ENCODE data around the gene RGS12.
A peak's percentile ranks its signal among the peaks of the same experiment; 100 is the strongest.
"Not testable (repeated sequence)": the region's sequence is repeated elsewhere in the genome, so short reads cannot be mapped to it uniquely, and the experiment has no call there.

RGS12 gene

GRCh38 chr4:3296651-3297050 is 3.8 kb downstream of the RGS12 start:
- Mint-ChIP-seq H3K4me1 (ENCODE audit: low read depth) (peaks cover 23% of the 10 kb centered on the region), H3K36me3 (no peaks in the 10 kb centered on the region), H3K4me3 (no peak overlapping the region), H3K9me3 (ENCODE audit: low read depth) (no peaks in the 10 kb centered on the region), H3K27ac (no peak overlapping the region), H3K27me3 (peaks cover 3% of the 10 kb centered on the region)

- no peak overlapping the region for H3K27ac Mint-ChIP-seq
- H3K4me3 Mint-ChIP-seq: no peak overlapping the region
- H3K36me3 Mint-ChIP-seq: no peaks in the 10 kb centered on the region
- H3K9me3 Mint-ChIP-seq (ENCODE audit: low read depth): no peaks in the 10 kb centered on the region
- peaks cover 2% of the 10 kb centered on the region for H3K27me3 Mint-ChIP-seq
- H3K4me1 Mint-ChIP-seq (ENCODE audit: low read depth): peaks cover 25% of the 10 kb centered on the region
These were observed 4.4 kb downstream of the RGS12 start for GRCh38 chr4:3297066-3297859.

- Mint-ChIP-seq H3K36me3 (no peaks in the 10 kb centered on the region), H3K27ac (no peak overlapping the region), H3K4me3 (no peak overlapping the region), H3K9me3 (ENCODE audit: low read depth) (no peaks in the 10 kb centered on the region), H3K4me1 (ENCODE audit: low read depth) (peaks cover 44% of the 10 kb centered on the region), H3K27me3 (peaks cover 7% of the 10 kb centered on the region)
These were observed 6.5 kb downstream of the RGS12 start for GRCh38 chr4:3299122-3299975.

- Mint-ChIP-seq H3K27me3 (peaks cover 7% of the 10 kb centered on the region), H3K4me1 (ENCODE audit: low read depth) (peaks cover 51% of the 10 kb centered on the region), H3K9me3 (ENCODE audit: low read depth) (no peaks in the 10 kb centered on the region), H3K36me3 (no peaks in the 10 kb centered on the region), H3K4me3 (no peak overlapping the region), H3K27ac (no peak overlapping the region)
These were observed 7.3 kb downstream of the RGS12 start for GRCh38 chr4:3299976-3300671.

GRCh38 chr4:3300882-3301281 is 8.1 kb downstream of the RGS12 start:
- peaks cover 59% of the 10 kb centered on the region for H3K4me1 Mint-ChIP-seq (ENCODE audit: low read depth)
- H3K9me3 Mint-ChIP-seq (ENCODE audit: low read depth): not testable (repeated sequence)

GRCh38 chr4:3301450-3302172 is 8.8 kb downstream of the RGS12 start:
- peaks cover 62% of the 10 kb centered on the region for H3K4me1 Mint-ChIP-seq (ENCODE audit: low read depth)

More at GRCh38 chr4:3300882-3301281, 8.1 kb downstream of the RGS12 start:
- H3K36me3 Mint-ChIP-seq, H3K27ac Mint-ChIP-seq, H3K4me3 Mint-ChIP-seq, H3K27me3 Mint-ChIP-seq: not testable (repeated sequence)

GRCh38 chr4:3302173-3302785 is 9.5 kb downstream of the RGS12 start:
- no peaks in the 10 kb centered on the region for H3K36me3 Mint-ChIP-seq
- peaks cover 62% of the 10 kb centered on the region for H3K4me1 Mint-ChIP-seq (ENCODE audit: low read depth)
- H3K9me3 Mint-ChIP-seq (ENCODE audit: low read depth): no peaks in the 10 kb centered on the region
- H3K27ac Mint-ChIP-seq: peak overlapping the region; percentile 86
- H3K27me3 Mint-ChIP-seq: peaks cover 7% of the 10 kb centered on the region
- peak overlapping the region; percentile 86 for H3K4me3 Mint-ChIP-seq

More at GRCh38 chr4:3301450-3302172, 8.8 kb downstream of the RGS12 start:
- no peaks in the 10 kb centered on the region for H3K36me3 Mint-ChIP-seq
- H3K9me3 Mint-ChIP-seq (ENCODE audit: low read depth): no peaks in the 10 kb centered on the region
- peak overlapping the region; percentile 86 for H3K4me3 Mint-ChIP-seq
- H3K27ac Mint-ChIP-seq: peak overlapping the region; percentile 37
- H3K27me3 Mint-ChIP-seq: peaks cover 7% of the 10 kb centered on the region

GRCh38 chr4:3302786-3303564 is 10.2 kb downstream of the RGS12 start:
- H3K36me3 Mint-ChIP-seq: no peaks in the 10 kb centered on the region
- H3K4me1 Mint-ChIP-seq (ENCODE audit: low read depth): peaks cover 62% of the 10 kb centered on the region
- H3K27me3 Mint-ChIP-seq: peaks cover 7% of the 10 kb centered on the region

GRCh38 chr4:3303565-3303824 is 10.7 kb downstream of the RGS12 start:
- Mint-ChIP-seq H3K9me3 (ENCODE audit: low read depth) (no peaks in the 10 kb centered on the region), H3K4me3 (peak overlapping the region; percentile 86), H3K36me3 (no peaks in the 10 kb centered on the region), H3K4me1 (ENCODE audit: low read depth) (peaks cover 62% of the 10 kb centered on the region), H3K27ac (no peak overlapping the region), H3K27me3 (peaks cover 7% of the 10 kb centered on the region)

More at GRCh38 chr4:3302786-3303564, 10.2 kb downstream of the RGS12 start:
- H3K9me3 Mint-ChIP-seq (ENCODE audit: low read depth): no peaks in the 10 kb centered on the region
- H3K27ac Mint-ChIP-seq: peak overlapping the region; percentile 86
- peak overlapping the region; percentile 86 for H3K4me3 Mint-ChIP-seq

- Mint-ChIP-seq H3K9me3 (ENCODE audit: low read depth) (no peaks in the 10 kb centered on the region), H3K4me3 (no peak overlapping the region), H3K27ac (no peak overlapping the region), H3K4me1 (ENCODE audit: low read depth) (peaks cover 62% of the 10 kb centered on the region), H3K27me3 (peaks cover 7% of the 10 kb centered on the region), H3K36me3 (no peaks in the 10 kb centered on the region)
These were observed 11.3 kb downstream of the RGS12 start for GRCh38 chr4:3303923-3304710.

GRCh38 chr4:3304831-3305609 is 12.2 kb downstream of the RGS12 start:
- Mint-ChIP-seq H3K27me3 (peaks cover 7% of the 10 kb centered on the region), H3K4me1 (ENCODE audit: low read depth) (peaks cover 55% of the 10 kb centered on the region), H3K9me3 (ENCODE audit: low read depth) (no peaks in the 10 kb centered on the region), H3K4me3 (no peak overlapping the region), H3K27ac (no peak overlapping the region), H3K36me3 (no peaks in the 10 kb centered on the region)

- no peaks in the 10 kb centered on the region for H3K36me3 Mint-ChIP-seq
- peak overlapping the region; percentile 35 for H3K27ac Mint-ChIP-seq
- H3K9me3 Mint-ChIP-seq (ENCODE audit: low read depth): no peaks in the 10 kb centered on the region
- H3K27me3 Mint-ChIP-seq: peaks cover 7% of the 10 kb centered on the region
- H3K4me1 Mint-ChIP-seq (ENCODE audit: low read depth): peaks cover 51% of the 10 kb centered on the region
- no peak overlapping the region for H3K4me3 Mint-ChIP-seq
These were observed 13.0 kb downstream of the RGS12 start for GRCh38 chr4:3305610-3306371.

All from activated naive CD8-positive, alpha-beta T cell (primary cell).